Activated naive CD4-positive, alpha-beta T cell treated with anti-CD3 and anti-CD28 coated beads, Interleukin-2, amount 50 U/mL, for 16 hours (primary cell): ENCODE results near the gene WDFY3.

Experiments used
- DNase-seq: peaks from one replicate; pipeline ENCODE4 v3.0.0-alpha.2; 2020

WDFY3 gene

GRCh38 chr4:84901740-84902281, 64.7 kb downstream of the WDFY3 start:
- no peak for DNase-seq

- DNase-seq: no peak
Observed at GRCh38 chr4:84901173-84901572, 65.3 kb downstream of the WDFY3 start.

- DNase-seq: no peak
Observed at GRCh38 chr4:84899616-84900015, 66.9 kb downstream of the WDFY3 start.

- no peak for DNase-seq
Observed at GRCh38 chr4:84897516-84897915, 69.0 kb downstream of the WDFY3 start.

- no peak for DNase-seq
Observed at GRCh38 chr4:84895283-84895682, 71.2 kb downstream of the WDFY3 start.

- no peak for DNase-seq
Observed at GRCh38 chr4:84894621-84895020, 71.9 kb downstream of the WDFY3 start.

- no peak for DNase-seq
Observed at GRCh38 chr4:84892950-84893349, 73.5 kb downstream of the WDFY3 start.

- no peak for DNase-seq
Observed at GRCh38 chr4:84887824-84888223, 78.7 kb downstream of the WDFY3 start.

- DNase-seq: no peak
Observed at GRCh38 chr4:84879651-84880200, 86.8 kb downstream of the WDFY3 start.

- DNase-seq: no peak
Observed at GRCh38 chr4:84878546-84878945, 87.9 kb downstream of the WDFY3 start.

GRCh38 chr4:84878090-84878489, 88.4 kb downstream of the WDFY3 start:
- no peak for DNase-seq

- DNase-seq: no peak
Observed at GRCh38 chr4:84877051-84877833, 89.2 kb downstream of the WDFY3 start.

GRCh38 chr4:84875636-84876371, 90.7 kb downstream of the WDFY3 start:
- no peak for DNase-seq

GRCh38 chr4:84874619-84875018, 91.9 kb downstream of the WDFY3 start:
- no peak for DNase-seq

- DNase-seq: no peak
Observed at GRCh38 chr4:84870398-84871163, 95.9 kb downstream of the WDFY3 start.

- no peak for DNase-seq
Observed at GRCh38 chr4:84866295-84866694, 100.2 kb downstream of the WDFY3 start.

GRCh38 chr4:84865600-84865999, 100.9 kb downstream of the WDFY3 start:
- DNase-seq: no peak

GRCh38 chr4:84862064-84862463, 104.4 kb downstream of the WDFY3 start:
- no peak for DNase-seq

- no peak for DNase-seq
Observed at GRCh38 chr4:84857296-84857695, 109.2 kb downstream of the WDFY3 start.

- no peak for DNase-seq
Observed at GRCh38 chr4:84856468-84857049, 109.9 kb downstream of the WDFY3 start.

- DNase-seq: no peak
Observed at GRCh38 chr4:84855774-84856173, 110.7 kb downstream of the WDFY3 start.

- DNase-seq: no peak
Observed at GRCh38 chr4:84852081-84852480, 114.4 kb downstream of the WDFY3 start.
